Activated naive CD4-positive, alpha-beta T cell treated with anti-CD3 and anti-CD28 coated beads, Interleukin-2, amount 50 U/mL, for 24 hours (primary cell): ENCODE data around the gene SEMA4D.

ENCODE experiments used
- H3K27ac Mint-ChIP-seq: one replicate; pipeline ENCODE4 v1.8.0; 2021; ENCODE audit warnings: mild to moderate bottlenecking, mixed read lengths
- H3K27me3 Mint-ChIP-seq: one replicate; pipeline ENCODE4 v1.8.0; 2021; ENCODE audit warnings: mixed read lengths
- H3K36me3 Mint-ChIP-seq: one replicate; pipeline ENCODE4 v1.8.0; 2021; ENCODE audit warnings: mixed read lengths
- H3K4me1 Mint-ChIP-seq: one replicate; pipeline ENCODE4 v1.8.0; 2021; ENCODE audit warnings: mixed read lengths
- H3K4me3 Mint-ChIP-seq: one replicate; pipeline ENCODE4 v1.8.0; 2021; ENCODE audit warnings: mild to moderate bottlenecking, mixed read lengths
- H3K9me3 Mint-ChIP-seq: one replicate; pipeline ENCODE4 v1.8.0; 2021; ENCODE audit warnings: mixed read lengths

The SEMA4D gene

GRCh38 chr9:89387197-89387849 is 110.6 kb downstream of the SEMA4D start:
- H3K9me3 Mint-ChIP-seq: no peaks in the 10 kb centered on the region
- H3K27me3 Mint-ChIP-seq: no peaks in the 10 kb centered on the region
- no peak overlapping the region for H3K4me3 Mint-ChIP-seq
- peaks cover 10% of the 10 kb centered on the region for H3K4me1 Mint-ChIP-seq
- H3K27ac Mint-ChIP-seq: peak overlapping the region; percentile 65
- H3K36me3 Mint-ChIP-seq: peaks cover 15% of the 10 kb centered on the region

GRCh38 chr9:89386797-89387196 is 111.1 kb downstream of the SEMA4D start:
- no peaks in the 10 kb centered on the region for H3K9me3 Mint-ChIP-seq
- peaks cover 15% of the 10 kb centered on the region for H3K36me3 Mint-ChIP-seq
- no peaks in the 10 kb centered on the region for H3K27me3 Mint-ChIP-seq
- H3K4me3 Mint-ChIP-seq: no peak overlapping the region
- H3K4me1 Mint-ChIP-seq: peaks cover 16% of the 10 kb centered on the region
- no peak overlapping the region for H3K27ac Mint-ChIP-seq

- peaks cover 22% of the 10 kb centered on the region for H3K4me1 Mint-ChIP-seq
- H3K27me3 Mint-ChIP-seq: no peaks in the 10 kb centered on the region
- no peak overlapping the region for H3K4me3 Mint-ChIP-seq
- no peaks in the 10 kb centered on the region for H3K9me3 Mint-ChIP-seq
- no peak overlapping the region for H3K27ac Mint-ChIP-seq
- peaks cover 17% of the 10 kb centered on the region for H3K36me3 Mint-ChIP-seq
Observed at GRCh38 chr9:89386206-89386605, 111.7 kb downstream of the SEMA4D start.

GRCh38 chr9:89384783-89385182 is 113.1 kb downstream of the SEMA4D start:
- H3K4me1 Mint-ChIP-seq: peaks cover 33% of the 10 kb centered on the region
- H3K36me3 Mint-ChIP-seq: peaks cover 17% of the 10 kb centered on the region
- H3K27ac Mint-ChIP-seq: peak overlapping the region; percentile 59
- H3K27me3 Mint-ChIP-seq: no peaks in the 10 kb centered on the region
- no peaks in the 10 kb centered on the region for H3K9me3 Mint-ChIP-seq
- no peak overlapping the region for H3K4me3 Mint-ChIP-seq

- H3K27ac Mint-ChIP-seq: no peak overlapping the region
- no peaks in the 10 kb centered on the region for H3K9me3 Mint-ChIP-seq
- H3K36me3 Mint-ChIP-seq: peaks cover 20% of the 10 kb centered on the region
- H3K27me3 Mint-ChIP-seq: no peaks in the 10 kb centered on the region
- H3K4me1 Mint-ChIP-seq: peaks cover 43% of the 10 kb centered on the region
- H3K4me3 Mint-ChIP-seq: no peak overlapping the region
Observed at GRCh38 chr9:89383721-89384300, 114.1 kb downstream of the SEMA4D start.

GRCh38 chr9:89383030-89383720 is 114.7 kb downstream of the SEMA4D start:
- H3K4me3 Mint-ChIP-seq: peak overlapping the region; percentile 19
- H3K27ac Mint-ChIP-seq: peak overlapping the region; percentile 79
- peaks cover 22% of the 10 kb centered on the region for H3K36me3 Mint-ChIP-seq

GRCh38 chr9:89382026-89382986 is 115.6 kb downstream of the SEMA4D start:
- Mint-ChIP-seq H3K36me3 (peaks cover 25% of the 10 kb centered on the region), H3K4me3 (peak overlapping the region; percentile 33), H3K9me3 (no peaks in the 10 kb centered on the region), H3K27me3 (no peaks in the 10 kb centered on the region), H3K4me1 (peaks cover 45% of the 10 kb centered on the region), H3K27ac (peak overlapping the region; percentile 94)

More at GRCh38 chr9:89383030-89383720, 114.7 kb downstream of the SEMA4D start:
- Mint-ChIP-seq H3K9me3 (no peaks in the 10 kb centered on the region), H3K4me1 (peaks cover 45% of the 10 kb centered on the region), H3K27me3 (no peaks in the 10 kb centered on the region)

GRCh38 chr9:89381308-89381609 is 116.7 kb downstream of the SEMA4D start:
- H3K27ac Mint-ChIP-seq: peak overlapping the region; percentile 94
- H3K9me3 Mint-ChIP-seq: no peaks in the 10 kb centered on the region
- no peak overlapping the region for H3K4me3 Mint-ChIP-seq
- no peaks in the 10 kb centered on the region for H3K27me3 Mint-ChIP-seq
- H3K36me3 Mint-ChIP-seq: peaks cover 22% of the 10 kb centered on the region
- H3K4me1 Mint-ChIP-seq: peaks cover 51% of the 10 kb centered on the region

- H3K9me3 Mint-ChIP-seq: no peaks in the 10 kb centered on the region
- H3K27me3 Mint-ChIP-seq: no peaks in the 10 kb centered on the region
- peak overlapping the region; percentile 23 for H3K4me3 Mint-ChIP-seq
- peaks cover 55% of the 10 kb centered on the region for H3K4me1 Mint-ChIP-seq
- H3K36me3 Mint-ChIP-seq: peaks cover 18% of the 10 kb centered on the region
- H3K27ac Mint-ChIP-seq: peak overlapping the region; percentile 93
Observed at GRCh38 chr9:89380437-89381307, 117.2 kb downstream of the SEMA4D start.

GRCh38 chr9:89379508-89380115 is 118.3 kb downstream of the SEMA4D start:
- H3K27me3 Mint-ChIP-seq: no peaks in the 10 kb centered on the region
- peaks cover 61% of the 10 kb centered on the region for H3K4me1 Mint-ChIP-seq
- H3K27ac Mint-ChIP-seq: peak overlapping the region; percentile 93
- H3K4me3 Mint-ChIP-seq: no peak overlapping the region
- peaks cover 18% of the 10 kb centered on the region for H3K36me3 Mint-ChIP-seq
- H3K9me3 Mint-ChIP-seq: no peaks in the 10 kb centered on the region

- H3K4me1 Mint-ChIP-seq: peaks cover 66% of the 10 kb centered on the region
- H3K27me3 Mint-ChIP-seq: no peaks in the 10 kb centered on the region
- peak overlapping the region; percentile 93 for H3K27ac Mint-ChIP-seq
- H3K9me3 Mint-ChIP-seq: no peaks in the 10 kb centered on the region
- peak overlapping the region; percentile 11 for H3K4me3 Mint-ChIP-seq
- peaks cover 15% of the 10 kb centered on the region for H3K36me3 Mint-ChIP-seq
Observed at GRCh38 chr9:89379031-89379430, 118.9 kb downstream of the SEMA4D start.

GRCh38 chr9:89378541-89378940 is 119.4 kb downstream of the SEMA4D start:
- Mint-ChIP-seq H3K27me3 (no peaks in the 10 kb centered on the region), H3K27ac (peak overlapping the region; percentile 93), H3K4me1 (peaks cover 63% of the 10 kb centered on the region), H3K4me3 (peak overlapping the region; percentile 11), H3K9me3 (no peaks in the 10 kb centered on the region), H3K36me3 (peaks cover 12% of the 10 kb centered on the region)

GRCh38 chr9:89377411-89377810 is 120.5 kb downstream of the SEMA4D start:
- H3K4me1 Mint-ChIP-seq: peaks cover 56% of the 10 kb centered on the region

GRCh38 chr9:89376741-89377351 is 121.1 kb downstream of the SEMA4D start:
- Mint-ChIP-seq H3K27ac (peak overlapping the region; percentile 90), H3K36me3 (peaks cover 10% of the 10 kb centered on the region), H3K4me1 (peaks cover 51% of the 10 kb centered on the region), H3K4me3 (peak overlapping the region; percentile 23), H3K27me3 (no peaks in the 10 kb centered on the region), H3K9me3 (no peaks in the 10 kb centered on the region)

More at GRCh38 chr9:89377411-89377810, 120.5 kb downstream of the SEMA4D start:
- no peak overlapping the region for H3K4me3 Mint-ChIP-seq
- H3K27me3 Mint-ChIP-seq: no peaks in the 10 kb centered on the region
- H3K9me3 Mint-ChIP-seq: no peaks in the 10 kb centered on the region
- peak overlapping the region; percentile 90 for H3K27ac Mint-ChIP-seq
- peaks cover 10% of the 10 kb centered on the region for H3K36me3 Mint-ChIP-seq
